Neural progenitor cell (in vitro differentiated cells): ENCODE data around the gene SDHAF3. TPM values are rescaled to one million over a fixed set of nuclear protein-coding genes. Genes with fewer than 3 reads are reported as not detected.

Experiments used
- DNase-seq: peaks from one replicate; pipeline ENCODE4 v3.0.0-alpha.2; 2016; ENCODE audit warnings: low spot score
- H2AFZ ChIP-seq: fragments of 200-600 bp; sonication (generic); replicated peaks from 2 replicates; pipeline ENCODE4 v1.6.1; 2016; ENCODE audit warnings: antibody characterized with exemption
- H3F3A ChIP-seq: fragments of 200-600 bp; sonication (generic); 2 replicates; pipeline ENCODE4 v1.6.1; 2016; ENCODE audit warnings: antibody characterized with exemption, low read depth
- H3K27ac ChIP-seq: fragments of 200-600 bp; sonication (generic); 2 replicates; pipeline ENCODE4 v1.5.1; 2016; ENCODE audit warnings: mild to moderate bottlenecking
- H3K27me3 ChIP-seq: fragments of 200-600 bp; sonication (generic); 2 replicates; pipeline ENCODE4 v1.6.1; 2016; ENCODE audit warnings: mild to moderate bottlenecking, moderate library complexity
- H3K36me3 ChIP-seq: fragments of 200-600 bp; sonication (generic); 2 replicates; pipeline ENCODE4 v1.5.1; 2016
- H3K4me1 ChIP-seq: fragments of 200-600 bp; sonication (generic); 2 replicates; pipeline ENCODE4 v1.6.1; 2016; ENCODE audit warnings: mixed run types
- H3K4me2 ChIP-seq: fragments of 200-600 bp; sonication (generic); 2 replicates; pipeline ENCODE4 v1.6.1; 2016
- H3K4me3 ChIP-seq: fragments of 200-600 bp; sonication (generic); 2 replicates; pipeline ENCODE4 v1.5.1; 2016
- H3K79me2 ChIP-seq: fragments of 200-600 bp; sonication (generic); 2 replicates; pipeline ENCODE4 v1.6.1; 2016; ENCODE audit warnings: low read depth
- H3K9ac ChIP-seq: fragments of 200-600 bp; sonication (generic); 2 replicates; pipeline ENCODE4 v1.6.1; 2016
- H3K9me3 ChIP-seq: fragments of 200-600 bp; sonication (generic); 2 replicates; pipeline ENCODE4 v1.5.1; 2016; ENCODE audit warnings: low read depth
- H4K20me1 ChIP-seq: fragments of 200-600 bp; sonication (generic); 2 replicates; pipeline ENCODE4 v1.6.1; 2016; ENCODE audit warnings: low read depth
- H3K27ac Mint-ChIP-seq: 3 replicates; pipeline ENCODE4 v1.8.0; 2021; ENCODE audit warnings: mixed read lengths
- H3K27me3 Mint-ChIP-seq: 2 replicates; pipeline ENCODE4 v1.8.0; 2022; ENCODE audit warnings: low read depth, mild to moderate bottlenecking, inconsistent platforms, moderate library complexity, mixed read lengths; ENCODE audit not compliant: insufficient read depth
- H3K36me3 Mint-ChIP-seq: 3 replicates; pipeline ENCODE4 v1.8.0; 2021; ENCODE audit warnings: mixed read lengths
- H3K4me1 Mint-ChIP-seq: 3 replicates; pipeline ENCODE4 v1.8.0; 2021; ENCODE audit warnings: mixed read lengths
- H3K4me3 Mint-ChIP-seq: 3 replicates; pipeline ENCODE4 v1.8.0; 2021; ENCODE audit warnings: mild to moderate bottlenecking, moderate library complexity, mixed read lengths
- H3K9me3 Mint-ChIP-seq: 3 replicates; pipeline ENCODE4 v1.8.0; 2020; ENCODE audit warnings: mixed read lengths
- EZH2 ChIP-seq: fragments of 200-600 bp; sonication (generic); IDR thresholded peaks from 2 replicates; pipeline ENCODE4 v1.6.1; 2017; ENCODE audit warnings: antibody characterized with exemption, mild to moderate bottlenecking, moderate library complexity
- EZH2phosphoT487 ChIP-seq: fragments of 200-600 bp; sonication (generic); IDR thresholded peaks from 2 replicates; pipeline ENCODE4 v1.6.1; 2017; ENCODE audit warnings: antibody characterized with exemption
- total RNA-seq: library from RNA; depleted of rRNA; stranded (reverse); fragments of >200 nt; gene quantifications from 2 replicates; pipeline ENCODE4 v1.2.3, GENCODE V29; 2015; ENCODE audit warnings: low replicate concordance
- TF ChIP-seq, protein P1 (sequence below): fragments of 200-600 bp; sonication (generic); IDR thresholded peaks from 2 replicates; pipeline ENCODE4 v1.5.1; 2017; ENCODE audit warnings: antibody characterized with exemption, mild to moderate bottlenecking

The SDHAF3 gene
- total RNA-seq, 1 donor from 2014 or later: 59.5 TPM

DNA sequence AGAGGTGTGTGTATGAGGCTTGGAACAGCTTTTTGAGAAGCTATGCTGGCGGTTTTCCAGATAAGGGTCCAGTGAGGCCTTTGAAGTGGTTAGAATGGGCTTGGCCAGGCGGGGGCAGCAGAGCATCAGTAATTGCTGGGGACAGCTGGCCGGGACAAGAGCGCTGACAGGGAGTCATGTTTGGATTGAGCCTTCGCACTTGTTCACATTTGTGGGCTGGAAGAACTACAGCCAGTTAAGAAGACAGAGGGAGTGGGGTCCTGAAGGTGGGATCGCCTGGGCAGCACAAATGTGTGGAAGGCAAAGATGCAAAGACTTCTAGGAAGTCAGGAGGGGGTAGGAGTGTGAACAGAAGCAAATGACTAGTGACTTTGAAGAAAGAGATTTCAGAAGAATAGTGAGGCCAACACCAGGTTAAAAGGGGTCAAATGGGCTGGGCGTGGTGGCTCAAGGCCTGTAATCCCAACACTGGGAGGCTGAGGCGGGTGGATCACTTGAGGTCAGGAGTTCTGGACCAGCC is 12.7 kb upstream of the SDHAF3 start:
- Histone ChIP-seq H3K36me3 (no peaks in the 10 kb centered on the region), H3K4me2 (no peak overlapping the region), H3K9ac (no peak overlapping the region), H3F3A (no peaks in the 10 kb centered on the region), H3K4me3 (no peak overlapping the region), H2AFZ (peak overlapping the region; percentile 9), H3K79me2 (no peaks in the 10 kb centered on the region), H4K20me1 (no peaks in the 10 kb centered on the region), H3K27ac (no peak overlapping the region), H3K4me1 (no peaks in the 10 kb centered on the region), H3K9me3 (no peaks in the 10 kb centered on the region), H3K27me3 (no peaks in the 10 kb centered on the region)
- peaks cover 3% of the 10 kb centered on the region for H3K27me3 Mint-ChIP-seq
- H3K4me3 Mint-ChIP-seq: no peak overlapping the region
- TF ChIP-seq EZH2phosphoT487: no peak
- TF ChIP-seq, protein P1, sequence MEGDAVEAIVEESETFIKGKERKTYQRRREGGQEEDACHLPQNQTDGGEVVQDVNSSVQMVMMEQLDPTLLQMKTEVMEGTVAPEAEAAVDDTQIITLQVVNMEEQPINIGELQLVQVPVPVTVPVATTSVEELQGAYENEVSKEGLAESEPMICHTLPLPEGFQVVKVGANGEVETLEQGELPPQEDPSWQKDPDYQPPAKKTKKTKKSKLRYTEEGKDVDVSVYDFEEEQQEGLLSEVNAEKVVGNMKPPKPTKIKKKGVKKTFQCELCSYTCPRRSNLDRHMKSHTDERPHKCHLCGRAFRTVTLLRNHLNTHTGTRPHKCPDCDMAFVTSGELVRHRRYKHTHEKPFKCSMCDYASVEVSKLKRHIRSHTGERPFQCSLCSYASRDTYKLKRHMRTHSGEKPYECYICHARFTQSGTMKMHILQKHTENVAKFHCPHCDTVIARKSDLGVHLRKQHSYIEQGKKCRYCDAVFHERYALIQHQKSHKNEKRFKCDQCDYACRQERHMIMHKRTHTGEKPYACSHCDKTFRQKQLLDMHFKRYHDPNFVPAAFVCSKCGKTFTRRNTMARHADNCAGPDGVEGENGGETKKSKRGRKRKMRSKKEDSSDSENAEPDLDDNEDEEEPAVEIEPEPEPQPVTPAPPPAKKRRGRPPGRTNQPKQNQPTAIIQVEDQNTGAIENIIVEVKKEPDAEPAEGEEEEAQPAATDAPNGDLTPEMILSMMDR: peak; percentile 85
- H3K9me3 Mint-ChIP-seq: peaks cover 4% of the 10 kb centered on the region
- no peaks in the 10 kb centered on the region for H3K4me1 Mint-ChIP-seq
- no peak overlapping the region for H3K27ac Mint-ChIP-seq
- no peaks in the 10 kb centered on the region for H3K36me3 Mint-ChIP-seq
- DNase-seq: peak; percentile 87

DNA sequence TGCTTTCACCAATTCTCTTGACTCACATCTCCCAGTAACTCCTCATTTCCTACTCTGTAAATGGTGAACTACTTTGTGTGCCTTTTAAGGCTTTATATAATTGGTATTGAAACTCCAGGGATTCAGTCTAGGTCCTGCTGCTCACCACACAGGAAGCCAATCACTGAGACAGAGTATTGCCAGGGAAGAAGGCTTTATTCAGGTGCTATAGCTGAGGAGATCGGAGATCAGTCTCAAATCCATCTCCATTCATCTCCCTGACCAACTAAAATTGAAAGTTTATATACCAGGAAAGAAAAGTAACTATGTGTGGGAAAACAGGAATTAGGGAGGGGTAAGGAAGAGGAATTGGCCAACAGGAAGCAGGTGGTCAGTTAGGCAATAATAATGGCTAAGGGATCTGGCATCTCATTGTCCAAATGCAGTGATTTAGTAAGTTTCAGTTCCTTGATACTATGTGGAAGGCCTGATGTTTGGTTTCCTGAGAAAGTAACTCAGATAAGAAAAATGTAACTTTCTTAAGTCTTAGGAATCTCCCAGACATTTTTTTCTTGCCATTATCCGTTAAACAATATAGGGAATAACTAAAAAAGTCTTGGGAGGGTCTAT is 10.2 kb upstream of the SDHAF3 start:
- H3K36me3 Mint-ChIP-seq: no peaks in the 10 kb centered on the region
- Histone ChIP-seq H3K4me3 (no peak overlapping the region), H3K36me3 (no peaks in the 10 kb centered on the region), H3K27me3 (no peaks in the 10 kb centered on the region), H2AFZ (no peak overlapping the region), H4K20me1 (no peaks in the 10 kb centered on the region), H3F3A (no peaks in the 10 kb centered on the region), H3K9me3 (no peaks in the 10 kb centered on the region), H3K9ac (no peak overlapping the region), H3K4me2 (no peak overlapping the region), H3K79me2 (no peaks in the 10 kb centered on the region), H3K4me1 (no peaks in the 10 kb centered on the region), H3K27ac (no peak overlapping the region)
- H3K27ac Mint-ChIP-seq: no peak overlapping the region
- H3K4me3 Mint-ChIP-seq: no peak overlapping the region
- peaks cover 2% of the 10 kb centered on the region for H3K27me3 Mint-ChIP-seq
- TF ChIP-seq EZH2phosphoT487 (no peak), EZH2 (no peak)
- TF ChIP-seq, protein P1: no peak
- H3K4me1 Mint-ChIP-seq: no peaks in the 10 kb centered on the region
- DNase-seq: no peak
- peaks cover 5% of the 10 kb centered on the region for H3K9me3 Mint-ChIP-seq

DNA sequence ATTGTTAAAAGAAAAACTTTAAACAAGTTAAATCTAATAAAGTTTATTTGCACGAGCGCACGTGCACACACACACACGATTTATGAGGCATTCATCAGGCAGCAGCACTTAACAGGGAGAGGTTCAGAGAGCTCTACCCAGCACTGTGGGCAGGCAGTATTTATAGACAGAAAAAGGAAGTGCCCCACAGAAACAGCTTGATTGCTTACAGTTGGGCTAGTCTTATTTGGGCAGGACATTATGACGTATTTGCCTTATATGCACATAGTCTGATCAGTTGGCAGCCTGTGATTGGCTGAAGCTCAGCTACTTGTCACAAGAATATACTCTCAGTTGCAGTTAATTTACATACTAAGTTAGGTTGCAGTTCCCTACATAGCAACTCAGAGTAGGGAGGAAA is 1.2 kb upstream of the SDHAF3 start:
- H3K4me3 Mint-ChIP-seq: peak overlapping the region; percentile 96
- Histone ChIP-seq H3K4me3 (no peak overlapping the region), H3K27me3 (no peaks in the 10 kb centered on the region), H3K79me2 (peaks cover 36% of the 10 kb centered on the region), H3K9ac (no peak overlapping the region), H3K4me1 (peaks cover 11% of the 10 kb centered on the region), H3K4me2 (no peak overlapping the region), H3K27ac (no peak overlapping the region), H4K20me1 (no peaks in the 10 kb centered on the region), H2AFZ (peak overlapping the region; percentile 58), H3K36me3 (no peaks in the 10 kb centered on the region), H3F3A (peaks cover 4% of the 10 kb centered on the region), H3K9me3 (no peaks in the 10 kb centered on the region)
- peaks cover 7% of the 10 kb centered on the region for H3K36me3 Mint-ChIP-seq
- no peak for TF ChIP-seq EZH2phosphoT487
- TF ChIP-seq, protein P1: no peak
- TF ChIP-seq EZH2: no peak
- no peaks in the 10 kb centered on the region for H3K9me3 Mint-ChIP-seq
- H3K27ac Mint-ChIP-seq: no peak overlapping the region
- DNase-seq: no peak
- no peaks in the 10 kb centered on the region for H3K27me3 Mint-ChIP-seq
- H3K4me1 Mint-ChIP-seq: peaks cover 25% of the 10 kb centered on the region
